HepG2 (cell line): ENCODE results near the gene ROBO3. TPM values are rescaled to one million over a fixed set of nuclear protein-coding genes. Genes with fewer than 3 reads are reported as not detected.
A peak's percentile ranks its signal among the peaks of the same experiment; 100 is the strongest.

Experiments used
- CBFB ChIP-seq: sonication (generic); formaldehyde crosslinking; IDR thresholded peaks from 2 replicates; pipeline ENCODE4 v1.4.0; 2020; ENCODE audit warnings: missing genetic modification reagents
- IKZF4 ChIP-seq: sonication (generic); formaldehyde crosslinking; IDR thresholded peaks from 2 replicates; pipeline ENCODE4 v1.5.1; 2020; ENCODE audit warnings: borderline replicate concordance, mild to moderate bottlenecking, low read depth, missing genetic modification reagents; ENCODE audit errors: not compliant biosample characterization
- NR2F2 ChIP-seq: IDR thresholded peaks from 2 replicates; pipeline ENCODE4 v1.6.1; 2012; ENCODE audit warnings: low read depth, inconsistent platforms, borderline replicate concordance
- XRCC5 ChIP-seq: fragments of 200-400 bp; formaldehyde crosslinking; optimal IDR thresholded peaks from 2 replicates; pipeline ENCODE3; 2017; ENCODE audit warnings: mild to moderate bottlenecking, low read length
- ZNF343 ChIP-seq: sonication (generic); formaldehyde crosslinking; IDR thresholded peaks from 2 replicates; pipeline ENCODE4 v1.4.0; 2020; ENCODE audit warnings: mild to moderate bottlenecking, missing genetic modification reagents
- ZNF687 ChIP-seq: sonication (generic); formaldehyde crosslinking; IDR thresholded peaks from 2 replicates; pipeline ENCODE4 v1.5.1; 2020; ENCODE audit warnings: mild to moderate bottlenecking, missing genetic modification reagents, moderate library complexity
- ZNF709 ChIP-seq: sonication (generic); formaldehyde crosslinking; IDR thresholded peaks from 2 replicates; pipeline ENCODE4 v1.5.0; 2020; ENCODE audit warnings: mild to moderate bottlenecking, missing genetic modification reagents
- ZNF749 ChIP-seq: sonication (generic); formaldehyde crosslinking; IDR thresholded peaks from 2 replicates; pipeline ENCODE4 v1.8.0; 2022; ENCODE audit warnings: mild to moderate bottlenecking, missing genetic modification reagents, moderate library complexity, borderline replicate concordance
- ZSCAN21 ChIP-seq: sonication (generic); formaldehyde crosslinking; IDR thresholded peaks from 2 replicates; pipeline ENCODE4 v1.8.0; 2022; ENCODE audit warnings: mild to moderate bottlenecking, missing genetic modification reagents, moderate library complexity, borderline replicate concordance
- polyA plus RNA-seq, 8 experiments: library from polyadenylated mRNA; depleted of rRNA in 3 of 8; stranded (reverse) in 7 of 8; unstranded in 1 of 8; fragments of >200 nt; fragmentation: Illumina TruSeq in 4 of 8; extraction: Trizol in 4 of 8; gene quantifications; 2 replicates each; pipeline versions ENCODE4 v1.2.1 to v1.2.3, GENCODE V29; 2011 to 2016; ENCODE audit warnings: low read depth in 4 of 8, missing spikeins in 1 of 8, mixed read lengths in 1 of 8; ENCODE audit not compliant: insufficient read depth in 1 of 8
- total RNA-seq, 5 experiments: library from RNA; depleted of rRNA; stranded (reverse); fragments of >200 nt; fragmentation: Illumina TruSeq; extraction: Trizol; gene quantifications; 2 replicates each; pipeline ENCODE4 v1.2.3, GENCODE V29; 2016; ENCODE audit warnings: low read depth in 1 of 5
- TF ChIP-seq, protein P1 (sequence below): sonication (generic); formaldehyde crosslinking; IDR thresholded peaks from 2 replicates; pipeline ENCODE4 v1.4.0; 2020; ENCODE audit warnings: mild to moderate bottlenecking, missing genetic modification reagents
- TF ChIP-seq, protein P2 (sequence below), 2 experiments: fragments of 450-650 bp in 1 of 2; sonication (generic) in 1 of 2; formaldehyde crosslinking in 1 of 2; IDR thresholded peaks; 2 replicates each; pipeline versions ENCODE4 v1.6.1 to v1.8.0; 2016 to 2022; ENCODE audit warnings: antibody characterized with exemption in 1 of 2, mild to moderate bottlenecking in 1 of 2, missing genetic modification reagents in 1 of 2

The ROBO3 gene
- total and polyA plus RNA-seq, 2 of the 13 experiments (the other 11 are each of a cell fraction or from before 2014, with no cell fraction given) = 0.07 to 2.4 TPM

DNA sequence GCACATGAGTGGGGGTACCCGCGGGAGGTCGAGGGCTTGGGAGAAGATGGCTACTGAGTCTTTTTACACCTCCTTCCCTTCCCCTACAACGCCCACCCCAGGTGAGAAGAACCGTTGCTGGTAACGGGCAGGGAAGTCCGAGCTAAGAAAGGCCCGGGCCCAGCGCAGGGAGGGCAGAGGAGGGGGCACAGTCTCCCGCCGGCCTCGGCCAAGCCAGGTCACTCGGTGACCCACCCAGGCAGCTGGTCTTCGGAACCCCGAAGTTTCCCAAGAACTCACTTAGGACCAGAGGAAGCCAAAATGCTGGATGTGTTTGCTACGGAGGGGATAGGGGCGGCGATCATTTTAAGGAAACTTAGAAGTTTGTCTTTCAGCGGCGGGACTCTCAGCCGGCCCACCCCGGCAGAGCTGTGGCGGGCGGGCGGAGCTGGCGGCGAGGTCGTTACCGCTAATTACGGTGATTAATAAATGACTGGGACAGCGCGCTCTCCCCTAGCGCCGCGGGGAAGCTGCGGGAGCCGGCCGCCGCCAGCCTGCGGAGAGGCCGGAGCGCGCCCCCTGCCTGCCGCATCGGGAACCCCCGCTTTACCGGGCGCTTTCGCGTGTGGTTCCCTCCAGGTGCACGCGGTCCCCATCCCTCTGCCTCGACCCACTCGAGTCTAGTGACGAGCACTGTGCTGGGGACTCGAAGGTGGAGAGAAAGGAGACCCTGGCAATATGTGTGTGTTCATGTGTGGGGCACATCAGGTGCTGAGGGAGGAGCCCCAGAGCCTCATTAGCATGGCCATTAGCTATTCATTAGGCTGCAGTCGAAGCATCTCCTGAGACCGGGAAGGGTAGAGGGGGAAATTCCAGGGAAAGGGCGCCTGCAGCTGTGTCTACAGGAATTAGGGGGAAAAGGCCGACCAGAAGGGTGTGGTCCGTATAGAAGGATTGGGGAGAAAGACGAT is 945 bp downstream of the ROBO3 start (continued):
- TF ChIP-seq, protein P1, sequence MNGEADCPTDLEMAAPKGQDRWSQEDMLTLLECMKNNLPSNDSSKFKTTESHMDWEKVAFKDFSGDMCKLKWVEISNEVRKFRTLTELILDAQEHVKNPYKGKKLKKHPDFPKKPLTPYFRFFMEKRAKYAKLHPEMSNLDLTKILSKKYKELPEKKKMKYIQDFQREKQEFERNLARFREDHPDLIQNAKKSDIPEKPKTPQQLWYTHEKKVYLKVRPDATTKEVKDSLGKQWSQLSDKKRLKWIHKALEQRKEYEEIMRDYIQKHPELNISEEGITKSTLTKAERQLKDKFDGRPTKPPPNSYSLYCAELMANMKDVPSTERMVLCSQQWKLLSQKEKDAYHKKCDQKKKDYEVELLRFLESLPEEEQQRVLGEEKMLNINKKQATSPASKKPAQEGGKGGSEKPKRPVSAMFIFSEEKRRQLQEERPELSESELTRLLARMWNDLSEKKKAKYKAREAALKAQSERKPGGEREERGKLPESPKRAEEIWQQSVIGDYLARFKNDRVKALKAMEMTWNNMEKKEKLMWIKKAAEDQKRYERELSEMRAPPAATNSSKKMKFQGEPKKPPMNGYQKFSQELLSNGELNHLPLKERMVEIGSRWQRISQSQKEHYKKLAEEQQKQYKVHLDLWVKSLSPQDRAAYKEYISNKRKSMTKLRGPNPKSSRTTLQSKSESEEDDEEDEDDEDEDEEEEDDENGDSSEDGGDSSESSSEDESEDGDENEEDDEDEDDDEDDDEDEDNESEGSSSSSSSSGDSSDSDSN (CRISPR knock-in tag) = 0 out of 2 replicates have a peak, but pooled peaks have one; percentile 17
- TF ChIP-seq ZNF343 (CRISPR knock-in tag) (peak; percentile 78; the same call in 1 of the 2 replicates), NR2F2 (no peak), CBFB (CRISPR knock-in tag) (0 out of 2 replicates have a peak, but pooled peaks have one; percentile 30), ZNF687 (peak; percentile 80), ZNF749 (no peak), ZNF709 (CRISPR knock-in tag) (no peak), IKZF4 (peak; percentile 45), ZSCAN21 (CRISPR knock-in tag) (0 out of 2 replicates have a peak, but pooled peaks have one; percentile 40), XRCC5 (peak; percentile 56)
- TF ChIP-seq, protein P2, sequence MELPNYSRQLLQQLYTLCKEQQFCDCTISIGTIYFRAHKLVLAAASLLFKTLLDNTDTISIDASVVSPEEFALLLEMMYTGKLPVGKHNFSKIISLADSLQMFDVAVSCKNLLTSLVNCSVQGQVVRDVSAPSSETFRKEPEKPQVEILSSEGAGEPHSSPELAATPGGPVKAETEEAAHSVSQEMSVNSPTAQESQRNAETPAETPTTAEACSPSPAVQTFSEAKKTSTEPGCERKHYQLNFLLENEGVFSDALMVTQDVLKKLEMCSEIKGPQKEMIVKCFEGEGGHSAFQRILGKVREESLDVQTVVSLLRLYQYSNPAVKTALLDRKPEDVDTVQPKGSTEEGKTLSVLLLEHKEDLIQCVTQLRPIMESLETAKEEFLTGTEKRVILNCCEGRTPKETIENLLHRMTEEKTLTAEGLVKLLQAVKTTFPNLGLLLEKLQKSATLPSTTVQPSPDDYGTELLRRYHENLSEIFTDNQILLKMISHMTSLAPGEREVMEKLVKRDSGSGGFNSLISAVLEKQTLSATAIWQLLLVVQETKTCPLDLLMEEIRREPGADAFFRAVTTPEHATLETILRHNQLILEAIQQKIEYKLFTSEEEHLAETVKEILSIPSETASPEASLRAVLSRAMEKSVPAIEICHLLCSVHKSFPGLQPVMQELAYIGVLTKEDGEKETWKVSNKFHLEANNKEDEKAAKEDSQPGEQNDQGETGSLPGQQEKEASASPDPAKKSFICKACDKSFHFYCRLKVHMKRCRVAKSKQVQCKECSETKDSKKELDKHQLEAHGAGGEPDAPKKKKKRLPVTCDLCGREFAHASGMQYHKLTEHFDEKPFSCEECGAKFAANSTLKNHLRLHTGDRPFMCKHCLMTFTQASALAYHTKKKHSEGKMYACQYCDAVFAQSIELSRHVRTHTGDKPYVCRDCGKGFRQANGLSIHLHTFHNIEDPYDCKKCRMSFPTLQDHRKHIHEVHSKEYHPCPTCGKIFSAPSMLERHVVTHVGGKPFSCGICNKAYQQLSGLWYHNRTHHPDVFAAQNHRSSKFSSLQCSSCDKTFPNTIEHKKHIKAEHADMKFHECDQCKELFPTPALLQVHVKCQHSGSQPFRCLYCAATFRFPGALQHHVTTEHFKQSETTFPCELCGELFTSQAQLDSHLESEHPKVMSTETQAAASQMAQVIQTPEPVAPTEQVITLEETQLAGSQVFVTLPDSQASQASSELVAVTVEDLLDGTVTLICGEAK (IDR thresholded peaks at IDR 0.05) = no peak
- TF ChIP-seq, protein P2 (CRISPR knock-in tag; IDR thresholded peaks at IDR 0.05) = peak; percentile 48; the same call in 1 of the 2 replicates
